Fibroblast of villous mesenchyme (primary cell): Measurements from ENCODE around the gene ZNF740. TPM values are rescaled to one million over a fixed set of nuclear protein-coding genes. Genes with fewer than 3 reads are reported as not detected.

Experiments used
- DNase-seq: peaks from one replicate; pipeline ENCODE4 v3.0.0-alpha.2; 2010; ENCODE audit warnings: low read depth
- H3K4me3 ChIP-seq: 2 replicates; pipeline ENCODE4 v1.5.1; 2011; ENCODE audit warnings: low read depth, mild to moderate bottlenecking, low read length
- CTCF ChIP-seq: IDR thresholded peaks from 2 replicates; pipeline ENCODE4 v1.5.1; 2012; ENCODE audit warnings: low read depth, mild to moderate bottlenecking, low read length; ENCODE audit not compliant: insufficient read depth
- total RNA-seq: library from RNA; depleted of rRNA; stranded (reverse); fragments of >200 nt; gene quantifications from 2 replicates; pipeline ENCODE4 v1.2.3, GENCODE V29; 2012

ZNF740 gene
- 10.6 and 10.8 TPM in 2 replicates for total RNA-seq

DNA sequence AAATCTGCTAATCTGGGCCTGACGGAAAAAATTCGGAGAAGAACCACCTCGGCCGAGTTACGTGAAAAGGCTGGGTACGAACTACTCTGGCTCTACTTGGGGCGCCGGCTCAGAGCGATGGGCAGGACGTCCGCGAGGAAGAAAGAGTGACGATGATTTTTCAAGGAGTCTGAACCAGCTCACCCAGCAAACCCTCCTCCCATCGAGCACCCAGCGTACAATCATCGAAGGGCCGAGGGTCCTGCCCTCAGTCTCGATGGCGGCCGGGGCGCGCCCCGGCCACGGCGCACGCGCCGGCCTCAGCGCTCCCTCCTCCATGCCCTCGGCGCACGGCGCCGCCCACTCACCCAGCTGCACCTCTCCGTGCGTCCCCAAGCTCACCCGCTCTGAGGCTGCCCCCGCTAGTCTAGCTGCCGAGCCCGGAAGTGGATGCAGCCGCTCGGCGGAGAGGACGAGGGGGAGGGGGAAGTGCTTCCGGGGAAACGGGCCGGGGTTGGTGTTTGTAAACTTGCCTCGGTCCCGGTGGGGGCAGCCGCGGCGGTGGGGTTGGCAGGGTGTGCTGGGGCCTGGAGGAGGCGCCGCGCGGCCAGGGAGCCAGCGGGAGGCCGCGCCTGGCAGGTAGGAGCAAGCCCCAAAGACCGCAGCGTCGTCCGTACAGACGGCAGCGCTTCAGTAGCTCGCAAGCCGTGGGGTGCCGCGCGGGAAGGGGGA is at the start of gene ZNF740, which contains the start of gene CSAD:
TSS of gene ZNF740 (plus strand) at position 503 of the 711 bp plus-strand sequence. CDS start 1,262 bp downstream, outside the sequence.
TSS of gene CSAD (minus strand) at position 706 of the 711 bp plus-strand sequence. CDS start 7,455 bp downstream, outside the sequence.
- peak; percentile 97 for DNase-seq
- no peak for TF ChIP-seq CTCF
- H3K4me3 ChIP-seq = peak within 1 kb of the TSS; percentile 81

DNA sequence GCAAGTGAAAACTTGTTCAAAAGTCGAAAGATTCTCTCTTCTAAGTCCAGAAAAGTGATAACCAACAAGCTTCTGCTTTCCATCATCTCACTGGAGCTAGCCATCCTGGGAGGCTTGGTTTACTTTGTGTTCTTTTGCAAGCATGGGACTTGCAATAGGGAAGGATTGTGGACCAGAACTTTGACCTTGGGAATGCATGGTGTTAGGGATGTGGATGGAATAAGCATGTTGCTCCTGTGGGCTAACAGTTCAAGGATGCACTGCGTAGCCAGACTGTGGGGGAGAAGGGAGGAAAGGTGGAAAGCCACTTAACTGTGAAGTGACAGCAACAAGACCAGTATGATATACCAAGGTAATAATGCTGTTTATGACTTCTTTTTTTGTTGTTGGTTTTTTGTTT is 48.7 kb upstream of the ZNF740 start:
- TF ChIP-seq CTCF = no peak
- no peak for DNase-seq
- H3K4me3 ChIP-seq = no peak overlapping the region

DNA sequence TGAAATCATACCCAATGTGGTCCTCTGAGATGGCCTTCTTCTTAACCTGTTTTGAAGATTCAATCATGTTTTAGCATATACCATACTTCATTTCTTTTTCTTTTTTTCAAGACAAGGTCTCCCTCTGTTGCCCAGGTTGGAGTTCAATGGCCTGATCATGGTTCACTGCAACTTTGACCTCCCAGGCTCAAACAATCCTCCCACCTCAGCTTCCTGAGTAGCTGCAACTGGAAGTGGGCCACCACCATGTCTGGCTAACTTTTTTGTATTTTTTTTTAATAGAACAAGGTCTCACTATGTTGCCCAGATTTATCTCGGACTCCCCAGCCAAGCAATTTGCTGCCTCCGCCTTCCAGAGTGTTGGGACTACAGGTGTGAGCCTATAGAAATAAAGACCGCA is 46.8 kb upstream of the ZNF740 start:
- no peak overlapping the region for H3K4me3 ChIP-seq
- no peak for DNase-seq
- TF ChIP-seq CTCF = no peak

- no peak for TF ChIP-seq CTCF
- no peak for DNase-seq
Observed at GRCh38 chr12:53143355-53143754, 37.2 kb upstream of the ZNF740 start.

GRCh38 chr12:53145383-53146260 is 34.9 kb upstream of the ZNF740 start:
- TF ChIP-seq CTCF = no peak
- H3K4me3 ChIP-seq = no peak overlapping the region
- peak; percentile 89 for DNase-seq

More at GRCh38 chr12:53143355-53143754, 37.2 kb upstream of the ZNF740 start:
- H3K4me3 ChIP-seq = no peak overlapping the region

- no peak for DNase-seq
- no peak for TF ChIP-seq CTCF
- no peak overlapping the region for H3K4me3 ChIP-seq
Observed at GRCh38 chr12:53147181-53147580, 33.3 kb upstream of the ZNF740 start.
